Measurements from ENCODE around the gene MCCC1. TPM values are rescaled to one million over a fixed set of nuclear protein-coding genes. Genes with fewer than 3 reads are reported as not detected.

MCCC1 gene
- total and polyA plus RNA-seq, 7 experiments from 2014 or later: 17.7 to 37.5 (median 31.8) TPM

DNA sequence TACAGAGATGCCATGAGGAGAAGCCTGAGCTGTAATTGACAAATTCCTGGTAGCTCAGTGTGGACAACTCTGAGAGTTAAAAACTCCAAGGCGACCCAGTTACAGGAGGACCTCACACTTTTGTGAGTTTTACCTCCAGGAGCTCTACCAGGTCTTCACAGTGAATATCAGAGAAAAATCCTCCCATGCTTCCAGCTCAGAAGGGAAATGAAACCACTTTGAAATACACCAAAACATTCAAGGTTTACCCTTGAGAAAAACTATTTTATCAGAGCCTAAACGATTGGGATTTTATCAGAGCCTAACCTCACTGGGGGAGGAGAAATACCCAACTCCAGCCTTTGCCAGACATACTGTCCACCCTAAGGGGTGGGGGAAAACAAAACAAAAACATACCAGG lies 52.4 kb downstream of the MCCC1 start:
- POLR2A ChIA-PET: no interaction called here
- Histone ChIP-seq H3K27me3 (ENCODE audit: control insufficient read depth in 2 of 2, insufficient read depth in 2 of 2, low read length in 2 of 2) (no peaks in the 10 kb centered on the region), H3K36me3 (ENCODE audit: control insufficient read depth in 2 of 3, insufficient read depth in 3 of 3, low read length in 3 of 3) (peaks cover 0 to 49% (median 6%) of the 10 kb centered on the region in 3 experiments), H3K9me3 (ENCODE audit: control insufficient read depth in 2 of 3, low read length in 3 of 3) (no peaks in the 10 kb centered on the region), H3K4me3 (ENCODE audit: low read length) (no peak overlapping the region), H3K4me1 (ENCODE audit: control insufficient read depth in 2 of 2, insufficient read depth in 2 of 2, low read length in 2 of 2) (no peaks in the 10 kb centered on the region), H3K27ac (ENCODE audit: low read depth, low read length) (no peak overlapping the region)
- CTCF ChIA-PET: no interaction called here
- H3K27me3 Mint-ChIP-seq: no peaks in the 10 kb centered on the region
- peak overlapping the region in 1 of 9 donors; percentile 26 for H3K27ac Mint-ChIP-seq
- no peak for ATAC-seq
- intact Hi-C loops (cut with micrococcal nuclease): no loop called here
- peaks cover 13 to 65% (median 50%) of the 10 kb centered on the region in 5 donors for H3K36me3 Mint-ChIP-seq
- peaks cover 0 to 9% (median 0%) of the 10 kb centered on the region in 11 donors for H3K9me3 Mint-ChIP-seq
- DNase-seq: no peak
- H3K4me1 Mint-ChIP-seq: peaks cover 0 to 18% (median 0%) of the 10 kb centered on the region in 7 donors
- H3K4me3 Mint-ChIP-seq: no peak overlapping the region

DNA sequence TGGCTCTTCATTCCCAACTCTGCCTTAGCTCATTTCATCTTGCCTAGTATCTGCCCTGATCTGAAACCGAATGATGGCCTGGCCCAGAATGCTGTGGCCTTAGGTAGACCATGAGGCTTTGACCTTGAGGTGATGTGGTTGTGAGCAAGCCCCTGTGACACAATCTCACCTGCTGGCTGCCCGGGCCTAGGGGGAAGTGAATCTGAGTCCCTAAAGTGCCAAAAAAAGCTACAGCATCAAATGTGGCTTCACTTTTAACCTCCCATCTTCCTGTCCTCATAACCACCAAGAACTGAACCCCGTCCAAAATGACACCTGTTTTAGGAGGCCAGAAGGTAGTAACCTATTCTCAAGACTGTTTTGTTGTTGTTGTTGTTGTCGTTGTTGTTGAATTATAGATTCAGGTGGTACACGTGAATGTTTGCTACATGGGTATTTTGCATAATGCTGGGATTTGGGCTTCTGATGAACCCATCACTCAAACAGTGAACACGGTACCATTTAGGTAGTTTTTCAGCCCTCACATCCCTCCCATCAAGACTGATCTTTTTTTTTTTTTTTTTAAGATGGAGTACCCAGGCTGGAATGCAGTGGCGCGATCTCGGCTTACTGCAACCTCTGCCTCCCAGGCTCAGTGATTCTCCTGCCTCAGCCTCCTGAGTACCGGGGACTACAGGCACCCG lies 54.6 kb downstream of the MCCC1 start:
- no peak overlapping the region for H3K4me3 Mint-ChIP-seq
- H3K4me1 Mint-ChIP-seq: peaks cover 0 to 18% (median 0%) of the 10 kb centered on the region in 7 donors
- Histone ChIP-seq H3K4me3 (ENCODE audit: low read length) (no peak overlapping the region), H3K27me3 (ENCODE audit: control insufficient read depth in 2 of 2, insufficient read depth in 2 of 2, low read length in 2 of 2) (no peaks in the 10 kb centered on the region), H3K27ac (ENCODE audit: low read depth, low read length) (no peak overlapping the region), H3K9me3 (ENCODE audit: control insufficient read depth in 2 of 3, low read length in 3 of 3) (no peaks in the 10 kb centered on the region), H3K36me3 (ENCODE audit: control insufficient read depth in 2 of 3, insufficient read depth in 3 of 3, low read length in 3 of 3) (peaks cover 2 to 49% (median 6%) of the 10 kb centered on the region in 3 experiments), H3K4me1 (ENCODE audit: control insufficient read depth in 2 of 2, insufficient read depth in 2 of 2, low read length in 2 of 2) (no peaks in the 10 kb centered on the region)
- DNase-seq (no peak), ATAC-seq (no peak)
- H3K27me3 Mint-ChIP-seq: no peaks in the 10 kb centered on the region
- H3K9me3 Mint-ChIP-seq: no peaks in the 10 kb centered on the region
- ChIA-PET CTCF (no interaction called here), POLR2A (no interaction called here)
- peaks cover 12 to 55% (median 37%) of the 10 kb centered on the region in 5 donors for H3K36me3 Mint-ChIP-seq
- intact Hi-C loops (cut with micrococcal nuclease): no loop called here
- peak overlapping the region in 1 of 9 donors; percentile 22 for H3K27ac Mint-ChIP-seq

GRCh38 chr3:183038757-183039156 lies 60.5 kb downstream of the MCCC1 start:
- CTCF ChIA-PET: no interaction called here
- intact Hi-C loops (cut with micrococcal nuclease): no loop called here
- H3K36me3 ChIP-seq (ENCODE audit: control insufficient read depth in 2 of 3, insufficient read depth in 3 of 3, low read length in 3 of 3): peaks cover 6 to 60% (median 8%) of the 10 kb centered on the region in 3 experiments

DNA sequence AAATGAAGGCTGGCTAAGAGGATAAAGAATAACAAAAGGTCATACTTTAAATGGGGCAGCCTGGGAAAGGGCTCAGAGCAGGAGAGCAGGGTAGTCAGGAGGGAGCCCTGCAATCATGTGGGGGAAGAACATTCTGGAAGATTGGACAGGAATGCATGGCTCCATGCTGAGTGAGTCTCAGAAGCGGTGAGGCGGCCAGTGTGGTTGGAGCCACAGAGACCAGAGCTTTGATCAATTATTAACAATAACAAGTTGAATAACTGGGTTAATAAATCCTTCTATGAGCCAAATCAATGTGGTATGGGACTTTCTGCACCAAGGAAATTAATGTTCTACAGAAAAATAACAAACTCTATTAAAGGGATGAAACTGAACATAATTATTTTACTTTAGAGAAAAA lies 61.1 kb downstream of the MCCC1 start:
- Mint-ChIP-seq H3K27ac (peak overlapping the region in 1 of 9 donors; percentile 2), H3K4me1 (no peaks in the 10 kb centered on the region), H3K9me3 (no peaks in the 10 kb centered on the region), H3K27me3 (no peaks in the 10 kb centered on the region), H3K4me3 (no peak overlapping the region), H3K36me3 (peaks cover 23 to 48% (median 31%) of the 10 kb centered on the region in 5 donors)
- ChIA-PET CTCF (no interaction called here), POLR2A (no interaction called here)
- H3K4me3 ChIP-seq (ENCODE audit: low read length): no peak overlapping the region
- no peak for ATAC-seq
- no peaks in the 10 kb centered on the region for H3K9me3 ChIP-seq (ENCODE audit: control insufficient read depth in 2 of 3, low read length in 3 of 3)
- H3K36me3 ChIP-seq (ENCODE audit: control insufficient read depth in 2 of 3, insufficient read depth in 3 of 3, low read length in 3 of 3): peaks cover 6 to 58% (median 8%) of the 10 kb centered on the region in 3 experiments
- no peak for DNase-seq
- no peak overlapping the region for H3K27ac ChIP-seq (ENCODE audit: low read depth, low read length)
- intact Hi-C loops (cut with micrococcal nuclease): no loop called here
- H3K27me3 ChIP-seq (ENCODE audit: control insufficient read depth in 2 of 2, insufficient read depth in 2 of 2, low read length in 2 of 2): no peaks in the 10 kb centered on the region
- H3K4me1 ChIP-seq (ENCODE audit: control insufficient read depth in 2 of 2, insufficient read depth in 2 of 2, low read length in 2 of 2): no peaks in the 10 kb centered on the region

More at GRCh38 chr3:183038757-183039156, 60.5 kb downstream of the MCCC1 start:
- Histone ChIP-seq H3K4me3 (ENCODE audit: low read length) (no peak overlapping the region), H3K9me3 (ENCODE audit: control insufficient read depth in 2 of 3, low read length in 3 of 3) (no peaks in the 10 kb centered on the region), H3K27ac (ENCODE audit: low read depth, low read length) (no peak overlapping the region), H3K4me1 (ENCODE audit: control insufficient read depth in 2 of 2, insufficient read depth in 2 of 2, low read length in 2 of 2) (no peaks in the 10 kb centered on the region), H3K27me3 (ENCODE audit: control insufficient read depth in 2 of 2, insufficient read depth in 2 of 2, low read length in 2 of 2) (no peaks in the 10 kb centered on the region)
- DNase-seq (no peak), ATAC-seq (no peak)
- Mint-ChIP-seq H3K4me1 (no peaks in the 10 kb centered on the region), H3K27me3 (no peaks in the 10 kb centered on the region), H3K4me3 (no peak overlapping the region), H3K36me3 (peaks cover 27 to 51% (median 37%) of the 10 kb centered on the region in 5 donors), H3K27ac (no peak overlapping the region), H3K9me3 (no peaks in the 10 kb centered on the region)
- POLR2A ChIA-PET: no interaction called here

DNA sequence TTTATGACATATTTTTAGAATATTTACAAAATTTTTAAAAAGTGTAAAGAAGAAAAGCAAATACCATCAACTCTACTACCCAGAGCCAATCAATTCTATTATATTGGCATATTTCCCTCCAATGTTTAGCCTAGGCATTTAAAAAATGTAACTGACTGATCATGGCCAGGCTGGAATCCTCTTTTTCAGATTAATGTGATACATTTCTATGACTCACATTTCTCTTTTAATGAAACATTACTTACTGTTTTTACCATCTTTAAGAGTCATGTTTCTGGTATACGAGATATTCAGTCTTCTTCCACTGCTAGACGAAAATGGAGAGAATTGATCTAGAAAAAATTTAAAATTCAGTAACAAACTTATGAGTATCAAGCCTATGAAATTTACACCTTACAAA lies 65.5 kb downstream of the MCCC1 start:
- no peaks in the 10 kb centered on the region for H3K9me3 ChIP-seq (ENCODE audit: control insufficient read depth in 2 of 3, low read length in 3 of 3)
- POLR2A ChIA-PET: interaction anchor here (0.7 kb wide), 1 partner anchor 10 kb away, joined by 5 read pairs; no protein-coding TSS in a partner anchor
- ATAC-seq: no peak
- intact Hi-C loops (cut with micrococcal nuclease): no loop called here
- H3K27me3 ChIP-seq (ENCODE audit: control insufficient read depth in 2 of 2, insufficient read depth in 2 of 2, low read length in 2 of 2): no peaks in the 10 kb centered on the region
- Mint-ChIP-seq H3K4me3 (no peak overlapping the region), H3K4me1 (peaks cover 0 to 6% (median 0%) of the 10 kb centered on the region in 7 donors), H3K36me3 (peaks cover 30 to 64% (median 45%) of the 10 kb centered on the region in 5 donors), H3K9me3 (peaks cover 0 to 2% (median 0%) of the 10 kb centered on the region in 11 donors), H3K27me3 (no peaks in the 10 kb centered on the region), H3K27ac (no peak overlapping the region)
- H3K4me1 ChIP-seq (ENCODE audit: control insufficient read depth in 2 of 2, insufficient read depth in 2 of 2, low read length in 2 of 2): no peaks in the 10 kb centered on the region
- CTCF ChIA-PET: interaction anchor here (0.7 kb wide), 1 partner anchor 444 kb away, joined by 4 read pairs; no protein-coding TSS in a partner anchor
- H3K36me3 ChIP-seq (ENCODE audit: control insufficient read depth in 2 of 3, insufficient read depth in 3 of 3, low read length in 3 of 3): peaks cover 6 to 52% (median 11%) of the 10 kb centered on the region in 3 experiments
- no peak overlapping the region for H3K27ac ChIP-seq (ENCODE audit: low read depth, low read length)
- no peak overlapping the region for H3K4me3 ChIP-seq (ENCODE audit: low read length)
- DNase-seq: no peak

DNA sequence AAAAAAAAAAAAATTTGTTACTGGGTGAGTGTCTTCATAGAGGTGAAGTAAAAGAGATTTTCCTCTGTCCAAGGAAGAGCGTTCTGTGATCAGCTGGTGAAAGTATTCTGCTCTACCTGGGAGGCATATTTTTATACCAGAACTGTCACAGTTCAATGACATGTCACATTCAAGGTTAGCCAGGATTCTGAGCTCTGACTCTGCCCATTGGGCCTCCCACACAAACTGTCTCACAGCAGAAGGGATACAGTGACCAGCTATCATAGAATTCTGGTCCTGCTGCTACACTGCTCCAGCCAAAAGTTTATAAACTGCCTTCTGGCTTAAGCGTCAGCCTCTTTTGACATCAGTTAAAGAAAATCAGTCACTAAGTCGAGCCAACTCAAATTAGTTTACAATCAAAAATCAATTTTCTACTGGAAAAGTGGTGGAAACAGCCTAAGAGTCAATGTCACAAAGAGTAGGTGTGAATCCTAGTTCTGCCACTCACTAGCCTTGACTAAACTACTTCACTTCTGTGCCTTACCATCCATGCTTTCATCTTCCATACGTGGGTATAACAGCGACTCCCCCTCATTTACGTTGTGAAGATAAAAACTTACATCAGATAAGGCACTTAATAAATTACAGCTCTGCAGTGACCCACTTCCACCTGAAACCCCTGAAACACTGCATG lies 66.3 kb downstream of the MCCC1 start:
- H3K9me3 Mint-ChIP-seq: peaks cover 0 to 2% (median 0%) of the 10 kb centered on the region in 11 donors
- CTCF ChIA-PET: interaction anchor here (0.7 to 1.1 kb wide), 2 partner anchors 90 to 445 kb away, joined by 3 to 4 read pairs; no protein-coding TSS in a partner anchor
- H3K9me3 ChIP-seq (ENCODE audit: control insufficient read depth in 2 of 3, low read length in 3 of 3): no peaks in the 10 kb centered on the region
- DNase-seq (no peak), ATAC-seq (no peak)
- H3K36me3 ChIP-seq (ENCODE audit: control insufficient read depth in 2 of 3, insufficient read depth in 3 of 3, low read length in 3 of 3): peaks cover 6 to 52% (median 11%) of the 10 kb centered on the region in 3 experiments
- peaks cover 30 to 65% (median 45%) of the 10 kb centered on the region in 5 donors for H3K36me3 Mint-ChIP-seq
- no peaks in the 10 kb centered on the region for H3K4me1 ChIP-seq (ENCODE audit: control insufficient read depth in 2 of 2, insufficient read depth in 2 of 2, low read length in 2 of 2)
- H3K27me3 Mint-ChIP-seq: no peaks in the 10 kb centered on the region
- POLR2A ChIA-PET: interaction anchor here (0.7 kb wide), 1 partner anchor 10 kb away, joined by 5 read pairs; no protein-coding TSS in a partner anchor
- no peak overlapping the region for H3K4me3 Mint-ChIP-seq
- H3K27ac ChIP-seq (ENCODE audit: low read depth, low read length): no peak overlapping the region
- no peaks in the 10 kb centered on the region for H3K27me3 ChIP-seq (ENCODE audit: control insufficient read depth in 2 of 2, insufficient read depth in 2 of 2, low read length in 2 of 2)
- H3K4me1 Mint-ChIP-seq: peaks cover 0 to 6% (median 0%) of the 10 kb centered on the region in 7 donors
- H3K4me3 ChIP-seq (ENCODE audit: low read length): no peak overlapping the region
- H3K27ac Mint-ChIP-seq: no peak overlapping the region
- intact Hi-C loops (cut with micrococcal nuclease): no loop called here
